MM.1S (cell line): ENCODE measurements around the gene LRRC25.

Experiments used
- CTCF ChIP-seq: fragments of 300-600 bp; sonication (generic); IDR thresholded peaks from 2 replicates; pipeline ENCODE4 v1.5.1; 2016; ENCODE audit warnings: antibody characterized with exemption, low read length, mixed read lengths
- EZH2 ChIP-seq: fragments of 300-600 bp; sonication (generic); optimal IDR thresholded peaks from 2 replicates; pipeline ENCODE3; 2017; ENCODE audit warnings: low read depth, mild to moderate bottlenecking, antibody characterized with exemption, low read length, mixed read lengths

GRCh38 chr19:18364826-18365528, 32.4 kb downstream of the LRRC25 start:
- TF ChIP-seq CTCF = no peak
- no peak for TF ChIP-seq EZH2
